SK-N-SH treated with all-trans-retinoic acid at 6 μM for 48 hours (cell line): ENCODE results near the gene ANTXR2.
"Not testable (repeated sequence)": the region's sequence is repeated elsewhere in the genome, so short reads cannot be mapped to it uniquely, and the experiment has no call there.

Experiments used
- ISL1 ChIP-seq: fragments of 250-450 bp; sonication (Bioruptor Pico); IDR thresholded peaks from 2 replicates; pipeline ENCODE4 v2.1.2; 2022; ENCODE audit warnings: mild to moderate bottlenecking, moderate library complexity
- RARB ChIP-seq: fragments of 250-450 bp; sonication (Bioruptor Pico); IDR thresholded peaks from 2 replicates; pipeline ENCODE4 v1.8.0; 2021; ENCODE audit warnings: mild to moderate bottlenecking, moderate library complexity
- TOX ChIP-seq: fragments of 250-450 bp; sonication (Bioruptor Pico); IDR thresholded peaks from 2 replicates; pipeline ENCODE4 v1.8.0; 2021; ENCODE audit warnings: mild to moderate bottlenecking, moderate library complexity, borderline replicate concordance
- TF ChIP-seq, protein P1 (sequence below): fragments of 250-450 bp; sonication (Bioruptor Pico); IDR thresholded peaks from 2 replicates; pipeline ENCODE4 v1.5.0; 2020; ENCODE audit warnings: mild to moderate bottlenecking, moderate library complexity

GRCh38 chr4:79991100-79991499 is 81.9 kb downstream of the ANTXR2 start:
- not testable (repeated sequence) for TF ChIP-seq TOX, RARB, ISL1 (CRISPR knock-in tag)
- TF ChIP-seq, protein P1, sequence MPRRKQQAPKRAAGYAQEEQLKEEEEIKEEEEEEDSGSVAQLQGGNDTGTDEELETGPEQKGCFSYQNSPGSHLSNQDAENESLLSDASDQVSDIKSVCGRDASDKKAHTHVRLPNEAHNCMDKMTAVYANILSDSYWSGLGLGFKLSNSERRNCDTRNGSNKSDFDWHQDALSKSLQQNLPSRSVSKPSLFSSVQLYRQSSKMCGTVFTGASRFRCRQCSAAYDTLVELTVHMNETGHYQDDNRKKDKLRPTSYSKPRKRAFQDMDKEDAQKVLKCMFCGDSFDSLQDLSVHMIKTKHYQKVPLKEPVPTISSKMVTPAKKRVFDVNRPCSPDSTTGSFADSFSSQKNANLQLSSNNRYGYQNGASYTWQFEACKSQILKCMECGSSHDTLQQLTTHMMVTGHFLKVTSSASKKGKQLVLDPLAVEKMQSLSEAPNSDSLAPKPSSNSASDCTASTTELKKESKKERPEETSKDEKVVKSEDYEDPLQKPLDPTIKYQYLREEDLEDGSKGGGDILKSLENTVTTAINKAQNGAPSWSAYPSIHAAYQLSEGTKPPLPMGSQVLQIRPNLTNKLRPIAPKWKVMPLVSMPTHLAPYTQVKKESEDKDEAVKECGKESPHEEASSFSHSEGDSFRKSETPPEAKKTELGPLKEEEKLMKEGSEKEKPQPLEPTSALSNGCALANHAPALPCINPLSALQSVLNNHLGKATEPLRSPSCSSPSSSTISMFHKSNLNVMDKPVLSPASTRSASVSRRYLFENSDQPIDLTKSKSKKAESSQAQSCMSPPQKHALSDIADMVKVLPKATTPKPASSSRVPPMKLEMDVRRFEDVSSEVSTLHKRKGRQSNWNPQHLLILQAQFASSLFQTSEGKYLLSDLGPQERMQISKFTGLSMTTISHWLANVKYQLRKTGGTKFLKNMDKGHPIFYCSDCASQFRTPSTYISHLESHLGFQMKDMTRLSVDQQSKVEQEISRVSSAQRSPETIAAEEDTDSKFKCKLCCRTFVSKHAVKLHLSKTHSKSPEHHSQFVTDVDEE (CRISPR knock-in tag): not testable (repeated sequence)
